Astrocyte (in vitro differentiated cells and primary cell): ENCODE data around the gene HECW1.

ENCODE experiments used
- EZH2 ChIP-seq: IDR thresholded peaks from 2 replicates; pipeline ENCODE4 v1.6.1; 2012; ENCODE audit warnings: mild to moderate bottlenecking, low read length, inconsistent platforms; ENCODE audit not compliant: insufficient read depth
- TF ChIP-seq, protein P1 (sequence below): IDR thresholded peaks from 2 replicates; pipeline ENCODE4 v1.5.1; 2011; ENCODE audit warnings: low read depth, mild to moderate bottlenecking, inconsistent platforms, low read length, moderate library complexity; ENCODE audit not compliant: insufficient read depth

DNA sequence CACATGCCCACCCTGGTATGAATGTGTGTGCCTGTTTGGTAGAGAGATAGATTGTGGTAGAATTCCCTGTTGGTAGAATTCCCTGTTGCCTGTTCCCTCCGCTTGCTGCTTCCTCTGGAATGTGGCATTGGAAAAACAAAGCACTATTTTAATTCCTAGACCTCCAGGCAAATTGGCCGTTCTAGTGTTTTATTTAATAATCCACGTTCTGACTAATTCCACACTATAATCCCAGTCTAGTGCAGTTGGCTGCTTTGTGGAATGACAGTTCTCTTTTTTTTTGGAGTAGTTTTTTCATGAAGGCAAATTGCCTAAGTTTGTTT, 2.0 kb downstream of the HECW1 start:
- TF ChIP-seq, protein P1, sequence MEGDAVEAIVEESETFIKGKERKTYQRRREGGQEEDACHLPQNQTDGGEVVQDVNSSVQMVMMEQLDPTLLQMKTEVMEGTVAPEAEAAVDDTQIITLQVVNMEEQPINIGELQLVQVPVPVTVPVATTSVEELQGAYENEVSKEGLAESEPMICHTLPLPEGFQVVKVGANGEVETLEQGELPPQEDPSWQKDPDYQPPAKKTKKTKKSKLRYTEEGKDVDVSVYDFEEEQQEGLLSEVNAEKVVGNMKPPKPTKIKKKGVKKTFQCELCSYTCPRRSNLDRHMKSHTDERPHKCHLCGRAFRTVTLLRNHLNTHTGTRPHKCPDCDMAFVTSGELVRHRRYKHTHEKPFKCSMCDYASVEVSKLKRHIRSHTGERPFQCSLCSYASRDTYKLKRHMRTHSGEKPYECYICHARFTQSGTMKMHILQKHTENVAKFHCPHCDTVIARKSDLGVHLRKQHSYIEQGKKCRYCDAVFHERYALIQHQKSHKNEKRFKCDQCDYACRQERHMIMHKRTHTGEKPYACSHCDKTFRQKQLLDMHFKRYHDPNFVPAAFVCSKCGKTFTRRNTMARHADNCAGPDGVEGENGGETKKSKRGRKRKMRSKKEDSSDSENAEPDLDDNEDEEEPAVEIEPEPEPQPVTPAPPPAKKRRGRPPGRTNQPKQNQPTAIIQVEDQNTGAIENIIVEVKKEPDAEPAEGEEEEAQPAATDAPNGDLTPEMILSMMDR = no peak
- no peak for TF ChIP-seq EZH2
